Measurements from ENCODE around the gene CYP4A11.

DNA sequence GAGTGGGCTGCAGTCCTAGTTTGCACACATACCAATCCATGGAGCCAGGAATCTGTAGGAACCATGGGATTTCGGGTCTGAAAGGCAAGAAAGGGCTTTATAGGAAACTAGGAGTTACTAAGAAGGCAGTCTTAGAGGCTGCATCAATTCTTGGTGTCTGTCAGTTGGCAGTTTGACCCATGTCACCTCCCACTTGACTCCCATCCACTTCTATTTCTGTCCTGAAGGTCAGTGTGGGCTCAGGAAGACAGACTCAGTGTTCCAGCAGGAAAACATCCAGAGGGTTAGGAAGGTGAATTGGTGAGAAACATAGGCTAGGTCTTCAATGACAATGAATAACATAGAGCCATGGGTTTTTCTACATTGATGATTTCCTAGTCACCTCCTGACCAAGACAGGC, 4.0 kb downstream of the CYP4A11 start:
- TF ChIP-seq GATA2 (IDR thresholded peaks at IDR 0.05; ENCODE audit: low read depth, low read length) (no peak), GATA3 (IDR thresholded peaks at IDR 0.05; ENCODE audit: low read depth, low read length) (no peak)

Measured in SH-SY5Y (cell line).